HepG2 (cell line): Measurements from ENCODE around the gene SMIM1. TPM values are rescaled to one million over a fixed set of nuclear protein-coding genes. Genes with fewer than 3 reads are reported as not detected.

Experiments used
- DNMT3B ChIP-seq: conservative IDR thresholded peaks from 2 replicates; pipeline ENCODE4 v1.6.1; 2016; ENCODE audit warnings: missing biosample characterization, control low read depth
- GLMP ChIP-seq: sonication (generic); formaldehyde crosslinking; IDR thresholded peaks from 2 replicates; pipeline ENCODE4 v1.9.0; 2021; ENCODE audit warnings: missing genetic modification reagents, mild to moderate bottlenecking, borderline replicate concordance
- GPN1 ChIP-seq: sonication (generic); formaldehyde crosslinking; IDR thresholded peaks from 2 replicates; pipeline ENCODE4 v1.5.1; 2020; ENCODE audit warnings: missing genetic modification reagents, borderline replicate concordance
- HMGA1 ChIP-seq: sonication (generic); formaldehyde crosslinking; conservative IDR thresholded peaks from 2 replicates; pipeline ENCODE4 v1.4.0; 2020; ENCODE audit warnings: missing genetic modification reagents
- IKZF1 ChIP-seq: fragments of 450-650 bp; IDR thresholded peaks from 2 replicates; pipeline ENCODE4 v1.7.1; 2016
- MAFK ChIP-seq, 2 experiments: IDR thresholded peaks in 1 of 2; conservative IDR thresholded peaks in 1 of 2; 2 replicates each; pipeline ENCODE4 v1.6.1; 2011; ENCODE audit warnings: improper control_type of control experiment in 2 of 2, low read length in 2 of 2
- PATZ1 ChIP-seq: sonication (generic); formaldehyde crosslinking; IDR thresholded peaks from 2 replicates; pipeline ENCODE4 v1.4.0; 2020; ENCODE audit warnings: missing genetic modification reagents
- PTBP1 ChIP-seq: fragments of 200-400 bp; formaldehyde crosslinking; IDR thresholded peaks from 2 replicates; pipeline ENCODE4 v1.6.1; 2018; ENCODE audit warnings: low read length, low read depth; ENCODE audit not compliant: poor library complexity, severe bottlenecking
- REXO4 ChIP-seq: sonication (generic); formaldehyde crosslinking; IDR thresholded peaks from 2 replicates; pipeline ENCODE4 v1.8.0; 2022; ENCODE audit warnings: missing genetic modification reagents, mild to moderate bottlenecking, borderline replicate concordance
- RFXAP ChIP-seq: sonication (generic); formaldehyde crosslinking; IDR thresholded peaks from 2 replicates; pipeline ENCODE4 v1.4.0; 2020; ENCODE audit warnings: missing genetic modification reagents, borderline replicate concordance
- RXRA ChIP-seq: sonication (generic); formaldehyde crosslinking; IDR thresholded peaks from 2 replicates; pipeline ENCODE4 v1.5.1; 2020; ENCODE audit warnings: missing genetic modification reagents
- SP1 ChIP-seq, 2 experiments: fragments of 450-650 bp in 1 of 2; sonication (generic) in 1 of 2; formaldehyde crosslinking in 1 of 2; IDR thresholded peaks; 2 replicates each; pipeline versions ENCODE4 v1.4.0 to v1.6.1; 2016 to 2020; ENCODE audit warnings: missing genetic modification reagents in 1 of 2
- STAT6 ChIP-seq: sonication (generic); formaldehyde crosslinking; IDR thresholded peaks from 2 replicates; pipeline ENCODE4 v1.4.0; 2020; ENCODE audit warnings: missing genetic modification reagents, mild to moderate bottlenecking, borderline replicate concordance
- ZBTB49 ChIP-seq: sonication (generic); formaldehyde crosslinking; IDR thresholded peaks from 2 replicates; pipeline ENCODE4 v1.4.0; 2020; ENCODE audit warnings: missing genetic modification reagents, borderline replicate concordance
- ZFP62 ChIP-seq: sonication (generic); formaldehyde crosslinking; IDR thresholded peaks from 2 replicates; pipeline ENCODE4 v1.4.0; 2020; ENCODE audit warnings: missing genetic modification reagents
- ZNF253 ChIP-seq: sonication (generic); formaldehyde crosslinking; IDR thresholded peaks from 2 replicates; pipeline ENCODE4 v1.8.0; 2022; ENCODE audit warnings: mild to moderate bottlenecking, missing genetic modification reagents, borderline replicate concordance
- ZNF260 ChIP-seq: sonication (generic); formaldehyde crosslinking; IDR thresholded peaks from 2 replicates; pipeline ENCODE4 v1.4.0; 2020; ENCODE audit warnings: missing genetic modification reagents, low read depth, mild to moderate bottlenecking, borderline replicate concordance
- ZNF776 ChIP-seq: sonication (generic); formaldehyde crosslinking; IDR thresholded peaks from 2 replicates; pipeline ENCODE4 v1.4.0; 2020; ENCODE audit warnings: mild to moderate bottlenecking, missing genetic modification reagents
- ZNF781 ChIP-seq: sonication (generic); formaldehyde crosslinking; IDR thresholded peaks from 2 replicates; pipeline ENCODE4 v1.5.1; 2020; ENCODE audit warnings: borderline replicate concordance, mild to moderate bottlenecking, missing genetic modification reagents; ENCODE audit errors: not compliant biosample characterization
- ZNF792 ChIP-seq: IDR thresholded peaks from 2 replicates; pipeline ENCODE4 v1.6.1; 2016
- ZZZ3 ChIP-seq: sonication (generic); formaldehyde crosslinking; IDR thresholded peaks from 2 replicates; pipeline ENCODE4 v1.4.0; 2020; ENCODE audit warnings: missing genetic modification reagents, mild to moderate bottlenecking, borderline replicate concordance
- polyA plus RNA-seq, 8 experiments: library from polyadenylated mRNA; depleted of rRNA in 3 of 8; stranded (reverse) in 7 of 8; unstranded in 1 of 8; fragments of >200 nt; fragmentation: Illumina TruSeq in 4 of 8; extraction: Trizol in 4 of 8; gene quantifications; 2 replicates each; pipeline versions ENCODE4 v1.2.1 to v1.2.3, GENCODE V29; 2011 to 2016; ENCODE audit warnings: low read depth in 4 of 8, missing spikeins in 1 of 8, mixed read lengths in 1 of 8; ENCODE audit not compliant: insufficient read depth in 1 of 8
- total RNA-seq, 5 experiments: library from RNA; depleted of rRNA; stranded (reverse); fragments of >200 nt; fragmentation: Illumina TruSeq; extraction: Trizol; gene quantifications; 2 replicates each; pipeline ENCODE4 v1.2.3, GENCODE V29; 2016; ENCODE audit warnings: low read depth in 1 of 5

Gene SMIM1
- total and polyA plus RNA-seq, 2 of the 13 experiments (the other 11 are each of a cell fraction or from before 2014, with no cell fraction given): 12.4 to 56.3 TPM

GRCh38 chr1:3796215-3797061 is 23.9 kb downstream of the SMIM1 start, which contains the start of gene LRRC47 (continued):
- peak; percentile 74; the same call in 1 of the 2 replicates for TF ChIP-seq ZZZ3 (CRISPR knock-in tag)
- TF ChIP-seq RXRA: peak; percentile 67
- no peak for TF ChIP-seq HMGA1
- TF ChIP-seq ZBTB49 (CRISPR knock-in tag): no peak
- peak; percentile 78 for TF ChIP-seq ZNF792 (CRISPR knock-in tag)
- 0 out of 2 replicates have a peak, but pooled peaks have one; percentile 12 for TF ChIP-seq GLMP
- TF ChIP-seq ZNF253 (CRISPR knock-in tag): no peak
- no peak for TF ChIP-seq ZFP62 (CRISPR knock-in tag)
- no peak for TF ChIP-seq DNMT3B
- no peak for TF ChIP-seq SP1 (IDR thresholded peaks at IDR 0.05)
- TF ChIP-seq SP1 (CRISPR knock-in tag; IDR thresholded peaks at IDR 0.05): peak; percentile 64
- TF ChIP-seq RFXAP (CRISPR knock-in tag): peak; percentile 68; the same call in 1 of the 2 replicates
- no peak for TF ChIP-seq ZNF781 (CRISPR knock-in tag)
- TF ChIP-seq GPN1: no peak
- peak; percentile 89 for TF ChIP-seq PTBP1
- peak; percentile 77 to 81 for TF ChIP-seq MAFK (conservative IDR thresholded peaks at IDR 0.05 in 1 of 2, IDR thresholded peaks at IDR 0.05 in 1 of 2; ENCODE audit: low read length in 2 of 2)
- TF ChIP-seq REXO4 (CRISPR knock-in tag): no peak
- TF ChIP-seq IKZF1: no peak
- peak; percentile 83 for TF ChIP-seq PATZ1 (CRISPR knock-in tag)
- TF ChIP-seq ZNF776: no peak; the same call in 1 of the 2 replicates
- no peak for TF ChIP-seq STAT6 (CRISPR knock-in tag)
- no peak for TF ChIP-seq ZNF260 (CRISPR knock-in tag)
